ENCODE measurements around the gene GPR180. TPM values are rescaled to one million over a fixed set of nuclear protein-coding genes. Genes with fewer than 3 reads are reported as not detected.

Gene GPR180
- total and polyA plus RNA-seq, 2 experiments from 2014 or later, result 6.3 to 7.7 TPM

- no peaks in the 10 kb centered on the region for H3K9me3 ChIP-seq (ENCODE audit: low read depth)
- no peak overlapping the region for H2AFZ ChIP-seq
- no peaks in the 10 kb centered on the region for H3K27me3 ChIP-seq (replicated peaks; ENCODE audit: insufficient read depth)
- TF ChIP-seq EZH2phosphoT487 (IDR thresholded peaks at IDR 0.05; ENCODE audit: insufficient read depth, low read depth) (no peak), EZH2 (IDR thresholded peaks at IDR 0.05; ENCODE audit: insufficient read depth, poor library complexity, severe bottlenecking) (no peak)
- no peak overlapping the region for H3K4me3 ChIP-seq
- no peak for DNase-seq
- no peak overlapping the region for H3K4me2 ChIP-seq (ENCODE audit: unreplicated experiment)
- in situ Hi-C loops (cut with MboI), result no loop called here
- H3K27ac ChIP-seq, result no peak overlapping the region
- 97% methylated on average over 3 of the region's 3 CpGs for WGBS, 2 experiments (ENCODE audit: low coverage in 1 of 2, low lambda C conversion rate in 2 of 2, missing lambda C conversion rate in 2 of 2)
- peaks cover 6% of the 10 kb centered on the region for H3K4me1 ChIP-seq (ENCODE audit: insufficient read depth)
- H3K9ac ChIP-seq, result no peak overlapping the region
- no peaks in the 10 kb centered on the region for H3K9me2 ChIP-seq (ENCODE audit: insufficient read depth)
- H3K79me2 ChIP-seq (ENCODE audit: insufficient read depth), result peaks cover 95% of the 10 kb centered on the region
- no peaks in the 10 kb centered on the region for H4K20me1 ChIP-seq (ENCODE audit: insufficient read depth)
- H3K36me3 ChIP-seq (ENCODE audit: low read depth), result peaks cover 50% of the 10 kb centered on the region
- no peaks in the 10 kb centered on the region for H3F3A ChIP-seq (ENCODE audit: insufficient read depth)
These were observed 6.3 kb downstream of the GPR180 start for GRCh38 chr13:94607939-94608338.

- no peaks in the 10 kb centered on the region for H3K27me3 ChIP-seq (replicated peaks; ENCODE audit: insufficient read depth)
- peaks cover under 1% of the 10 kb centered on the region; the same call in 1 of the 2 replicates for H3K4me1 ChIP-seq (ENCODE audit: insufficient read depth)
- in situ Hi-C loops (cut with MboI), result no loop called here
- H3K36me3 ChIP-seq (ENCODE audit: low read depth), result peaks cover 50% of the 10 kb centered on the region
- H3K79me2 ChIP-seq (ENCODE audit: insufficient read depth), result peaks cover 94% of the 10 kb centered on the region
- no peaks in the 10 kb centered on the region for H4K20me1 ChIP-seq (ENCODE audit: insufficient read depth)
- no peak overlapping the region for H3K27ac ChIP-seq
- 89 to 100% methylated on average over 1 of the region's 1 CpG for WGBS, 2 experiments (ENCODE audit: low coverage in 1 of 2, low lambda C conversion rate in 2 of 2, missing lambda C conversion rate in 2 of 2)
- H2AFZ ChIP-seq, result no peak overlapping the region
- TF ChIP-seq EZH2phosphoT487 (IDR thresholded peaks at IDR 0.05; ENCODE audit: insufficient read depth, low read depth) (no peak), EZH2 (IDR thresholded peaks at IDR 0.05; ENCODE audit: insufficient read depth, poor library complexity, severe bottlenecking) (no peak)
- H3F3A ChIP-seq (ENCODE audit: insufficient read depth), result no peaks in the 10 kb centered on the region
- no peaks in the 10 kb centered on the region for H3K9me2 ChIP-seq (ENCODE audit: insufficient read depth)
- H3K4me2 ChIP-seq (ENCODE audit: unreplicated experiment), result no peak overlapping the region
- no peak overlapping the region for H3K9ac ChIP-seq
- H3K9me3 ChIP-seq (ENCODE audit: low read depth), result no peaks in the 10 kb centered on the region
- H3K4me3 ChIP-seq, result no peak overlapping the region
- DNase-seq, result no peak
These were observed 6.9 kb downstream of the GPR180 start for GRCh38 chr13:94608586-94608985.

DNA sequence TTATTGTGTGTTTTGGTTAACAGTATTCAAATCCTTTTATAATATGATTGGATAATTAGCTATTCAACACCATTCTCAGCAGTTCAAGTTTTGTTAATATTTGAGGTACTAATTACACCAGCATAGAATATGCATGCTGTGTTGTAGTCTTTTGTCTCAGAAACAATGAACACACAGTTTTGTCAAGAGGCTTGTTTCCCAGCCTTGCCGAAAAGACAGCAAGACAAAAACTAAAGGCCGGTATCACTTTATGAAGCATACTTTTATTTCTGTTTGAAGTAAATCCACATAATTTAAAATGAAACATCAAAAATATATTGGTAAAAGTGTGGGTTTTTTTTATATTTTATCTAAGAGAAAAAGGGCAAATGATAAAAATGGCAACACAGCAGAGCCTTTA is 7.5 kb downstream of the GPR180 start:
- Histone ChIP-seq H4K20me1 (ENCODE audit: insufficient read depth) (no peaks in the 10 kb centered on the region), H3K4me3 (no peak overlapping the region), H3K36me3 (ENCODE audit: low read depth) (peaks cover 50% of the 10 kb centered on the region), H3K4me1 (ENCODE audit: insufficient read depth) (no peaks in the 10 kb centered on the region), H2AFZ (no peak overlapping the region), H3K27me3 (replicated peaks; ENCODE audit: insufficient read depth) (no peaks in the 10 kb centered on the region), H3F3A (ENCODE audit: insufficient read depth) (no peaks in the 10 kb centered on the region), H3K27ac (no peak overlapping the region), H3K4me2 (ENCODE audit: unreplicated experiment) (no peak overlapping the region), H3K79me2 (ENCODE audit: insufficient read depth) (peaks cover 94% of the 10 kb centered on the region), H3K9me3 (ENCODE audit: low read depth) (no peaks in the 10 kb centered on the region), H3K9me2 (ENCODE audit: insufficient read depth) (no peaks in the 10 kb centered on the region), H3K9ac (no peak overlapping the region)
- TF ChIP-seq EZH2phosphoT487 (IDR thresholded peaks at IDR 0.05; ENCODE audit: insufficient read depth, low read depth) (no peak), EZH2 (IDR thresholded peaks at IDR 0.05; ENCODE audit: insufficient read depth, poor library complexity, severe bottlenecking) (no peak)
- in situ Hi-C loops (cut with MboI), result no loop called here
- WGBS, 2 experiments (ENCODE audit: low coverage in 1 of 2, low lambda C conversion rate in 2 of 2, missing lambda C conversion rate in 2 of 2), result 96 to 99% methylated on average over 2 of the region's 2 CpGs
- no peak for DNase-seq

DNA sequence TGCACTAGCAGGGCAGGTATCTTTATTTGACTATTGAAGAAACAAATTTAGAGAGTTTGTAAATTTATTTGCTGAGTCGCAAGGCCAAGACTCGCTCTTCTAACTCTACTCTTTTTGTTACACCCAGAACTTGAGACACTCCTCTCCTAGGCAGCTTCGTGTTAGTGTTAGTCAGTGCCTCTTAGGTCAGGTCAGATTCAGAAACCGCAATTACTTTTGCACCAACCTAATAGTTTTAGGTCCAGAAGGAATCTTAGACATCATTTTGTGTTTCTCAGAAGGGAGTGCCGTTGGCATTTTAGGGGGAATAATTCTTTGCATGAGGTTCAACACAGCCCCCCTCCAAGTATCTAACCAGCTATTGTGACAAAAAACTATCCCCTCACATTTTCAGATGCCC is 8.8 kb downstream of the GPR180 start:
- peaks cover 50% of the 10 kb centered on the region for H3K36me3 ChIP-seq (ENCODE audit: low read depth)
- in situ Hi-C loops (cut with MboI), result no loop called here
- no peaks in the 10 kb centered on the region for H3K9me3 ChIP-seq (ENCODE audit: low read depth)

DNA sequence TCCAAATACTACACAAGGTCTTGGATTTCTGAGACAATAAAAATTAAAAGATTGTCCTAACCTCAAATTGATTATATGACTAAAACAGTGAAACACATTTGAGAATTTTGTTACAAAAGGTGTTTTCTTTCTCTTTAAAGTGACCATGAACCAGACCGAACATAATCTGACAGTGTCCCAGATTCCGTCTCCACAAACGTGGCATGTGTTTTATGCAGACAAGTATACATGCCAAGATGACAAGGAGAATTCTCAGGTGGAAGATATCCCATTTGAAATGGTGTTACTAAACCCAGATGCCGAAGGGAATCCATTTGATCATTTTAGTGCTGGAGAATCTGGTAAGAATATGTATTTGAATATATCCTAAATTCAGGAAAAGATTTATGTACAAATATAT is 10.4 kb downstream of the GPR180 start:
- Histone ChIP-seq H3K9me3 (ENCODE audit: low read depth) (no peaks in the 10 kb centered on the region), H2AFZ (no peak overlapping the region), H3K4me3 (no peak overlapping the region), H3K4me2 (ENCODE audit: unreplicated experiment) (no peak overlapping the region), H3K27me3 (replicated peaks; ENCODE audit: insufficient read depth) (no peaks in the 10 kb centered on the region), H3K4me1 (ENCODE audit: insufficient read depth) (no peaks in the 10 kb centered on the region), H4K20me1 (ENCODE audit: insufficient read depth) (0 out of 2 replicates have a peak, but pooled peaks cover 3% of the 10 kb centered on the region), H3K9ac (no peak overlapping the region), H3K36me3 (ENCODE audit: low read depth) (peaks cover 44% of the 10 kb centered on the region), H3K79me2 (ENCODE audit: insufficient read depth) (peaks cover 90% of the 10 kb centered on the region), H3K9me2 (ENCODE audit: insufficient read depth) (no peaks in the 10 kb centered on the region), H3K27ac (no peak overlapping the region), H3F3A (ENCODE audit: insufficient read depth) (no peaks in the 10 kb centered on the region)
- in situ Hi-C loops (cut with MboI), result no loop called here
- DNase-seq, result no peak
- WGBS, 2 experiments (ENCODE audit: low coverage in 1 of 2, low lambda C conversion rate in 2 of 2, missing lambda C conversion rate in 2 of 2), result 71 to 76% methylated on average over 4 of the region's 4 CpGs
- TF ChIP-seq EZH2 (IDR thresholded peaks at IDR 0.05; ENCODE audit: insufficient read depth, poor library complexity, severe bottlenecking), result no peak
- no peak for TF ChIP-seq EZH2phosphoT487 (IDR thresholded peaks at IDR 0.05; ENCODE audit: insufficient read depth, low read depth)

More for the DNA sequence above, 8.8 kb downstream of the GPR180 start:
- no peak for DNase-seq
- Histone ChIP-seq H3K27me3 (replicated peaks; ENCODE audit: insufficient read depth) (no peaks in the 10 kb centered on the region), H3K4me1 (ENCODE audit: insufficient read depth) (no peaks in the 10 kb centered on the region), H3K4me3 (no peak overlapping the region), H4K20me1 (ENCODE audit: insufficient read depth) (0 out of 2 replicates have a peak, but pooled peaks cover 3% of the 10 kb centered on the region), H2AFZ (no peak overlapping the region), H3K79me2 (ENCODE audit: insufficient read depth) (peaks cover 93% of the 10 kb centered on the region), H3K9me2 (ENCODE audit: insufficient read depth) (no peaks in the 10 kb centered on the region), H3F3A (ENCODE audit: insufficient read depth) (no peaks in the 10 kb centered on the region), H3K9ac (no peak overlapping the region), H3K4me2 (ENCODE audit: unreplicated experiment) (no peak overlapping the region), H3K27ac (no peak overlapping the region)
- 88 to 89% methylated on average over 5 of the region's 5 CpGs for WGBS, 2 experiments (ENCODE audit: low coverage in 1 of 2, low lambda C conversion rate in 2 of 2, missing lambda C conversion rate in 2 of 2)
- TF ChIP-seq EZH2 (IDR thresholded peaks at IDR 0.05; ENCODE audit: insufficient read depth, poor library complexity, severe bottlenecking), result no peak
- no peak for TF ChIP-seq EZH2phosphoT487 (IDR thresholded peaks at IDR 0.05; ENCODE audit: insufficient read depth, low read depth)

All from GM23248 (cell line).